HepG2 (cell line): ENCODE measurements around the gene FOXL3. TPM values are rescaled to one million over a fixed set of nuclear protein-coding genes. Genes with fewer than 3 reads are reported as not detected.
"Not testable (repeated sequence)": the region's sequence is repeated elsewhere in the genome, so short reads cannot be mapped to it uniquely, and the experiment has no call there.

Source experiments
- ATAC-seq: fragments of 200-7000 bp; cut with Tn5 transposase; 3 replicates; pipeline ENCODE4 v1.9.1; 2020; ENCODE audit warnings: mild to moderate bottlenecking, moderate library complexity
- BruUV-seq: library from RNA; stranded (reverse); fragments of 400-500 nt; replicated peaks from 2 replicates; lab custom pipeline; 2021; lab: Mats Ljungman, UMichigan
- CTCF ChIA-PET: fragments of 300-600 bp; formaldehyde crosslinking; extraction: SDS; loops from one replicate; lab custom pipeline; 2021; ENCODE audit warnings: low total read pairs, inconsistent platforms, low intra/inter-chr PET ratio; lab: Yijun Ruan, JAX
- POLR2A ChIA-PET: fragments of 350-600 bp; sonication (Branson Sonifier 250); formaldehyde crosslinking; loops from one replicate; lab custom pipeline; 2020; ENCODE audit warnings: antibody characterized with exemption, inconsistent platforms; lab: Yijun Ruan, JAX
- DNase-seq: peaks from one replicate; pipeline ENCODE4 v3.0.0-alpha.2; 2015; ENCODE audit warnings: low spot score
- FAIRE-seq: peaks from 3 replicates; lab custom pipeline; 2011; peaks lifted over from hg19 to GRCh38; lab: Jason Lieb, UNC
- H2AFZ ChIP-seq: one replicate; pipeline ENCODE4 v1.6.1; 2011; ENCODE audit warnings: low read length, inconsistent platforms
- H3K27ac ChIP-seq: fragments of 300-600 bp; 3 replicates; pipeline ENCODE4 v1.8.0; 2011; ENCODE audit warnings: mixed run types, mild to moderate bottlenecking, mixed read lengths, low read length, inconsistent platforms; ENCODE audit not compliant: insufficient read depth; ENCODE audit errors: extremely low read length
- H3K27me3 ChIP-seq, 2 experiments: fragments of 200-600 bp in 1 of 2; 2 replicates in 1 of 2; 3 replicates in 1 of 2; pipeline versions ENCODE4 v1.6.0 to v1.8.0; 2011; ENCODE audit warnings: low read length in 2 of 2, mild to moderate bottlenecking in 2 of 2, moderate library complexity in 2 of 2, inconsistent platforms in 1 of 2; ENCODE audit not compliant: insufficient read depth in 2 of 2, control insufficient read depth in 1 of 2
- H3K36me3 ChIP-seq, 2 experiments: fragments of 200-600 bp in 1 of 2; replicated peaks in 1 of 2; 2 replicates in 1 of 2; 3 replicates in 1 of 2; pipeline versions ENCODE4 v1.5.1 to v1.8.0; 2011; ENCODE audit warnings: low read length in 2 of 2, inconsistent platforms in 1 of 2; ENCODE audit not compliant: insufficient read depth in 2 of 2, control insufficient read depth in 1 of 2
- H3K4me1 ChIP-seq: 2 replicates; pipeline ENCODE4 v1.5.1; 2012; ENCODE audit warnings: low read length, inconsistent platforms; ENCODE audit not compliant: insufficient read depth
- H3K4me2 ChIP-seq: 2 replicates; pipeline ENCODE4 v1.6.0; 2011; ENCODE audit warnings: low read depth, low read length, inconsistent platforms
- H3K4me3 ChIP-seq, 3 experiments: fragments of 200-600 bp in 1 of 3; sonication (generic), shearing (Covaris generic) in 1 of 3; replicated peaks in 1 of 3; 2 replicates each; pipeline ENCODE4 v1.5.1; 2011 to 2016; ENCODE audit warnings: low read length in 3 of 3, inconsistent platforms in 2 of 3, low read depth in 2 of 3, mild to moderate bottlenecking in 2 of 3, control low read depth in 1 of 3, mixed read lengths in 1 of 3; ENCODE audit not compliant: insufficient read depth in 1 of 3
- H3K79me2 ChIP-seq: one replicate; pipeline ENCODE4 v1.6.1; 2011; ENCODE audit warnings: low read length, inconsistent platforms; ENCODE audit not compliant: insufficient read depth
- H3K9ac ChIP-seq: 2 replicates; pipeline ENCODE4 v1.6.0; 2011; ENCODE audit warnings: mild to moderate bottlenecking, low read depth, low read length, inconsistent platforms; ENCODE audit not compliant: insufficient read depth
- H3K9me3 ChIP-seq: 2 replicates; pipeline ENCODE4 v1.5.1; 2012; ENCODE audit warnings: mild to moderate bottlenecking, low read length
- H4K20me1 ChIP-seq: 2 replicates; pipeline ENCODE4 v1.6.0; 2011; ENCODE audit warnings: inconsistent platforms, mild to moderate bottlenecking, low read length, moderate library complexity; ENCODE audit not compliant: insufficient read depth
- ELF1 ChIP-seq: sonication (generic); formaldehyde crosslinking; IDR thresholded peaks from 2 replicates; pipeline ENCODE4 v1.4.0; 2020; ENCODE audit warnings: missing genetic modification reagents
- HNRNPL ChIP-seq: fragments of 200-400 bp; formaldehyde crosslinking; IDR thresholded peaks from 2 replicates; pipeline ENCODE4 v1.6.1; 2017; ENCODE audit warnings: mild to moderate bottlenecking, low read depth, low read length
- PRPF4 ChIP-seq: fragments of 200-400 bp; formaldehyde crosslinking; IDR thresholded peaks from 2 replicates; pipeline ENCODE4 v1.6.1; 2016; ENCODE audit warnings: low read length, low read depth; ENCODE audit not compliant: poor library complexity, severe bottlenecking
- STAG1 ChIP-seq: sonication (generic); formaldehyde crosslinking; IDR thresholded peaks from 2 replicates; pipeline ENCODE4 v1.4.0; 2020; ENCODE audit warnings: missing genetic modification reagents
- ZNF121 ChIP-seq: sonication (generic); formaldehyde crosslinking; IDR thresholded peaks from 2 replicates; pipeline ENCODE4 v1.5.0; 2020; ENCODE audit warnings: mild to moderate bottlenecking, missing genetic modification reagents
- WGBS: methylation state at CpG from one replicate; pipeline ENCODE4 v1.1.6; 2017; ENCODE audit warnings: low lambda C conversion rate; 5-methylcytosine and 5-hydroxymethylcytosine counted together
- in situ Hi-C: cut with HindIII; loops from 2 replicates; pipeline ENCODE4 v1.10.0; 2017; ENCODE audit warnings: low pct_unique_long_range_greater_than_20kb; ENCODE audit not compliant: extremely low pct_ligation_motif_present
- intact Hi-C: fragments of 100-400 bp; cut with micrococcal nuclease; formaldehyde crosslinking; loops from one replicate; pipeline ENCODE4 v1.10.0; 2022; ENCODE audit not compliant: unreplicated experiment
- polyA plus RNA-seq, 8 experiments: library from polyadenylated mRNA; depleted of rRNA in 3 of 8; stranded (reverse) in 7 of 8; unstranded in 1 of 8; fragments of >200 nt; fragmentation: Illumina TruSeq in 4 of 8; extraction: Trizol in 4 of 8; gene quantifications; 2 replicates each; pipeline versions ENCODE4 v1.2.1 to v1.2.3, GENCODE V29; 2011 to 2016; ENCODE audit warnings: low read depth in 4 of 8, missing spikeins in 1 of 8, mixed read lengths in 1 of 8; ENCODE audit not compliant: insufficient read depth in 1 of 8
- total RNA-seq, 5 experiments: library from RNA; depleted of rRNA; stranded (reverse); fragments of >200 nt; fragmentation: Illumina TruSeq; extraction: Trizol; gene quantifications; 2 replicates each; pipeline ENCODE4 v1.2.3, GENCODE V29; 2016; ENCODE audit warnings: low read depth in 1 of 5
- TF ChIP-seq, protein P1 (sequence below): sonication (generic); formaldehyde crosslinking; IDR thresholded peaks from 2 replicates; pipeline ENCODE4 v1.5.1; 2020; ENCODE audit warnings: mild to moderate bottlenecking, missing genetic modification reagents, moderate library complexity
- TF ChIP-seq, protein P2 (sequence below): sonication (generic); formaldehyde crosslinking; IDR thresholded peaks from 2 replicates; pipeline ENCODE4 v1.9.0; 2022; ENCODE audit warnings: low read depth, missing genetic modification reagents
- TF ChIP-seq, protein P3 (sequence below): sonication (generic); formaldehyde crosslinking; IDR thresholded peaks from 2 replicates; pipeline ENCODE4 v1.4.0; 2020; ENCODE audit warnings: missing genetic modification reagents
- TF ChIP-seq, protein P4 (sequence below): sonication (generic); formaldehyde crosslinking; IDR thresholded peaks from 2 replicates; pipeline ENCODE4 v1.5.0; 2020; ENCODE audit warnings: mild to moderate bottlenecking, missing genetic modification reagents, moderate library complexity

The FOXL3 gene
- total and polyA plus RNA-seq, 2 of the 13 experiments (the other 11 are each of a cell fraction or from before 2014, with no cell fraction given): not detected

DNA sequence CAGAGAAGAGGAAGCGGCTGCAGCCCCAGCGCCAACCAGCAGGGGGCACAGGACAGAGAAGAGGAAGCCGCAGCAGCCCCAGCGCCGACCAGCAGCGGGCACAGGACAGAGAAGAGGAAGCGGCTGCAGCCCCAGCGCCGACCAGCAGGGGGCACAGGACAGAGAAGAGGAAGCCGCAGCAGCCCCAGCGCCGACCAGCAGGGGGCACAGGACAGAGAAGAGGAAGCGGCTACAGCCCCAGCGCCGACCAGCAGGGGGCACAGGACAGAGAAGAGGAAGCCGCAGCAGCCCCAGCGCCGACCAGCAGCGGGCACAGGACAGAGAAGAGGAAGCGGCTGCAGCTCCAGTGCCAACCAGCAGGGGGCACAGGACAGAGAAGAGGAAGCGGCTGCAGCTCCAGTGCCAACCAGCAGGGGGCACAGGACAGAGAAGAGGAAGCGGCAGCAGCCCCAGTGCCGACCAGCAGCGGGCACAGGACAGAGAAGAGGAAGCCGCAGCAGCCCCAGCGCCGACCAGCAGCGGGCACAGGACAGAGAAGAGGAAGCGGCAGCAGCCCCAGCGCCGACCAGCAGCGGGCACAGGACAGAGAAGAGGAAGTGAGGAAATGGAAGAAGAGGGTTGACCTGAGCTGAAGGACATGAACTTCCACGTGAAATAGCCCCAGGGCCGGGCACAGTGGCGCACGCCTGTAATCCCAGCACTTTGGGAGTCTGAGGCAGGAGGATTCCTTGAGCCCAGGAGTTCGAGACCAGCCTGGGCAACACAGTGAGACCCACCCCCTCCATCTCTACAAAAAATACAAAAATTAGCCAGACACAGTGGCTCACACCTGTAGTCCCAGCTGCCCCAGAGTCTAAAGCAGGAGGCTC, 26.3 kb upstream of the FOXL3 start:
- not testable (repeated sequence) for H3K4me3 ChIP-seq, H2AFZ ChIP-seq, FAIRE-seq, H4K20me1 ChIP-seq, H3K27me3 ChIP-seq
- TF ChIP-seq, protein P1, sequence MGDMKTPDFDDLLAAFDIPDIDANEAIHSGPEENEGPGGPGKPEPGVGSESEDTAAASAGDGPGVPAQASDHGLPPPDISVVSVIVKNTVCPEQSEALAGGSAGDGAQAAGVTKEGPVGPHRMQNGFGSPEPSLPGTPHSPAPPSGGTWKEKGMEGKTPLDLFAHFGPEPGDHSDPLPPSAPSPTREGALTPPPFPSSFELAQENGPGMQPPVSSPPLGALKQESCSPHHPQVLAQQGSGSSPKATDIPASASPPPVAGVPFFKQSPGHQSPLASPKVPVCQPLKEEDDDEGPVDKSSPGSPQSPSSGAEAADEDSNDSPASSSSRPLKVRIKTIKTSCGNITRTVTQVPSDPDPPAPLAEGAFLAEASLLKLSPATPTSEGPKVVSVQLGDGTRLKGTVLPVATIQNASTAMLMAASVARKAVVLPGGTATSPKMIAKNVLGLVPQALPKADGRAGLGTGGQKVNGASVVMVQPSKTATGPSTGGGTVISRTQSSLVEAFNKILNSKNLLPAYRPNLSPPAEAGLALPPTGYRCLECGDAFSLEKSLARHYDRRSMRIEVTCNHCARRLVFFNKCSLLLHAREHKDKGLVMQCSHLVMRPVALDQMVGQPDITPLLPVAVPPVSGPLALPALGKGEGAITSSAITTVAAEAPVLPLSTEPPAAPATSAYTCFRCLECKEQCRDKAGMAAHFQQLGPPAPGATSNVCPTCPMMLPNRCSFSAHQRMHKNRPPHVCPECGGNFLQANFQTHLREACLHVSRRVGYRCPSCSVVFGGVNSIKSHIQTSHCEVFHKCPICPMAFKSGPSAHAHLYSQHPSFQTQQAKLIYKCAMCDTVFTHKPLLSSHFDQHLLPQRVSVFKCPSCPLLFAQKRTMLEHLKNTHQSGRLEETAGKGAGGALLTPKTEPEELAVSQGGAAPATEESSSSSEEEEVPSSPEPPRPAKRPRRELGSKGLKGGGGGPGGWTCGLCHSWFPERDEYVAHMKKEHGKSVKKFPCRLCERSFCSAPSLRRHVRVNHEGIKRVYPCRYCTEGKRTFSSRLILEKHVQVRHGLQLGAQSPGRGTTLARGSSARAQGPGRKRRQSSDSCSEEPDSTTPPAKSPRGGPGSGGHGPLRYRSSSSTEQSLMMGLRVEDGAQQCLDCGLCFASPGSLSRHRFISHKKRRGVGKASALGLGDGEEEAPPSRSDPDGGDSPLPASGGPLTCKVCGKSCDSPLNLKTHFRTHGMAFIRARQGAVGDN (CRISPR knock-in tag): peak; percentile 14; the same call in 1 of the 2 replicates
- TF ChIP-seq ELF1 (CRISPR knock-in tag): 0 out of 2 replicates have a peak, but pooled peaks have one; percentile 19
- TF ChIP-seq, protein P2, sequence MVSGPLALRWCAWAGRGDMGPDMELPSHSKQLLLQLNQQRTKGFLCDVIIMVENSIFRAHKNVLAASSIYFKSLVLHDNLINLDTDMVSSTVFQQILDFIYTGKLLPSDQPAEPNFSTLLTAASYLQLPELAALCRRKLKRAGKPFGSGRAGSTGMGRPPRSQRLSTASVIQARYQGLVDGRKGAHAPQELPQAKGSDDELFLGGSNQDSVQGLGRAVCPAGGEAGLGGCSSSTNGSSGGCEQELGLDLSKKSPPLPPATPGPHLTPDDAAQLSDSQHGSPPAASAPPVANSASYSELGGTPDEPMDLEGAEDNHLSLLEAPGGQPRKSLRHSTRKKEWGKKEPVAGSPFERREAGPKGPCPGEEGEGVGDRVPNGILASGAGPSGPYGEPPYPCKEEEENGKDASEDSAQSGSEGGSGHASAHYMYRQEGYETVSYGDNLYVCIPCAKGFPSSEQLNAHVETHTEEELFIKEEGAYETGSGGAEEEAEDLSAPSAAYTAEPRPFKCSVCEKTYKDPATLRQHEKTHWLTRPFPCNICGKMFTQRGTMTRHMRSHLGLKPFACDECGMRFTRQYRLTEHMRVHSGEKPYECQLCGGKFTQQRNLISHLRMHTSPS (CRISPR knock-in tag): 0 out of 2 replicates have a peak, but pooled peaks have one; percentile 21
- TF ChIP-seq, protein P3, sequence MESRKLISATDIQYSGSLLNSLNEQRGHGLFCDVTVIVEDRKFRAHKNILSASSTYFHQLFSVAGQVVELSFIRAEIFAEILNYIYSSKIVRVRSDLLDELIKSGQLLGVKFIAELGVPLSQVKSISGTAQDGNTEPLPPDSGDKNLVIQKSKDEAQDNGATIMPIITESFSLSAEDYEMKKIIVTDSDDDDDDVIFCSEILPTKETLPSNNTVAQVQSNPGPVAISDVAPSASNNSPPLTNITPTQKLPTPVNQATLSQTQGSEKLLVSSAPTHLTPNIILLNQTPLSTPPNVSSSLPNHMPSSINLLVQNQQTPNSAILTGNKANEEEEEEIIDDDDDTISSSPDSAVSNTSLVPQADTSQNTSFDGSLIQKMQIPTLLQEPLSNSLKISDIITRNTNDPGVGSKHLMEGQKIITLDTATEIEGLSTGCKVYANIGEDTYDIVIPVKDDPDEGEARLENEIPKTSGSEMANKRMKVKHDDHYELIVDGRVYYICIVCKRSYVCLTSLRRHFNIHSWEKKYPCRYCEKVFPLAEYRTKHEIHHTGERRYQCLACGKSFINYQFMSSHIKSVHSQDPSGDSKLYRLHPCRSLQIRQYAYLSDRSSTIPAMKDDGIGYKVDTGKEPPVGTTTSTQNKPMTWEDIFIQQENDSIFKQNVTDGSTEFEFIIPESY: peak; percentile 74; the same call in 1 of the 2 replicates
- TF ChIP-seq ZNF121 (CRISPR knock-in tag): peak; percentile 74; the same call in 1 of the 2 replicates
- TF ChIP-seq, protein P4, sequence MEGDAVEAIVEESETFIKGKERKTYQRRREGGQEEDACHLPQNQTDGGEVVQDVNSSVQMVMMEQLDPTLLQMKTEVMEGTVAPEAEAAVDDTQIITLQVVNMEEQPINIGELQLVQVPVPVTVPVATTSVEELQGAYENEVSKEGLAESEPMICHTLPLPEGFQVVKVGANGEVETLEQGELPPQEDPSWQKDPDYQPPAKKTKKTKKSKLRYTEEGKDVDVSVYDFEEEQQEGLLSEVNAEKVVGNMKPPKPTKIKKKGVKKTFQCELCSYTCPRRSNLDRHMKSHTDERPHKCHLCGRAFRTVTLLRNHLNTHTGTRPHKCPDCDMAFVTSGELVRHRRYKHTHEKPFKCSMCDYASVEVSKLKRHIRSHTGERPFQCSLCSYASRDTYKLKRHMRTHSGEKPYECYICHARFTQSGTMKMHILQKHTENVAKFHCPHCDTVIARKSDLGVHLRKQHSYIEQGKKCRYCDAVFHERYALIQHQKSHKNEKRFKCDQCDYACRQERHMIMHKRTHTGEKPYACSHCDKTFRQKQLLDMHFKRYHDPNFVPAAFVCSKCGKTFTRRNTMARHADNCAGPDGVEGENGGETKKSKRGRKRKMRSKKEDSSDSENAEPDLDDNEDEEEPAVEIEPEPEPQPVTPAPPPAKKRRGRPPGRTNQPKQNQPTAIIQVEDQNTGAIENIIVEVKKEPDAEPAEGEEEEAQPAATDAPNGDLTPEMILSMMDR (CRISPR knock-in tag): peak; percentile 49
- peak; percentile 96 for TF ChIP-seq PRPF4
- TF ChIP-seq HNRNPL: peak; percentile 76; the same call in 1 of the 2 replicates
- peak; percentile 12; the same call in 1 of the 2 replicates for TF ChIP-seq STAG1
- TF ChIP-seq, all 625 proteins: peak for 9; not testable (repeated sequence) for 616
- DNase-seq, in situ Hi-C loops, H3K79me2 ChIP-seq, H3K27ac ChIP-seq, POLR2A ChIA-PET, H3K4me2 ChIP-seq, BruUV-seq, H3K4me1 ChIP-seq, H3K9ac ChIP-seq, H3K36me3 ChIP-seq, intact Hi-C loops: not testable (repeated sequence)
- peaks cover 17% of the 10 kb centered on the region for H3K9me3 ChIP-seq
- ATAC-seq: peak; percentile 6; the same call in 1 of the 3 replicates
- CTCF ChIA-PET: interaction anchor here (0.7 to 1.5 kb wide), 4 partner anchors 70 to 690 kb away, joined by 3 to 5 read pairs (median 4); no protein-coding TSS in a partner anchor
- WGBS: 47% methylated on average over 16 of the region's 37 CpGs
